ENCODE data around the gene LCE1B.

DNA sequence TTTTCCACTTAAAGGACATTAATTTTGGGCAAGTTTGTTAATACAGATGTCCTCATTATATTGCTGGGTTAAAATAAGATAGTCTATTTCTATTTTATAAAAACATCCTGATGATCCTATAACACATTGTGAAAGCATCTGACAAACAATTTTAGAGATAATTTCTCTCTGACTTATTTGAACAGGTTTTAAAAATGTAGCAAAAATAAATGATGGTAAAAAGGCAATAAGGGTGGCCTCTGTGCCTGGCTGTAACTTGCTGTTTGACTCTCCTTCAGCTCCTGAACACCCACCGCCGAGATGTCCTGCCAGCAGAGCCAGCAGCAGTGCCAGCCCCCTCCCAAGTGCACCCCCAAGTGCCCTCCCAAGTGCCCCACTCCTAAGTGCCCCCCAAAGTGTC is 15.4 kb downstream of the LCE1B start, which contains the start of gene LCE1A:
- TF ChIP-seq, protein P1, sequence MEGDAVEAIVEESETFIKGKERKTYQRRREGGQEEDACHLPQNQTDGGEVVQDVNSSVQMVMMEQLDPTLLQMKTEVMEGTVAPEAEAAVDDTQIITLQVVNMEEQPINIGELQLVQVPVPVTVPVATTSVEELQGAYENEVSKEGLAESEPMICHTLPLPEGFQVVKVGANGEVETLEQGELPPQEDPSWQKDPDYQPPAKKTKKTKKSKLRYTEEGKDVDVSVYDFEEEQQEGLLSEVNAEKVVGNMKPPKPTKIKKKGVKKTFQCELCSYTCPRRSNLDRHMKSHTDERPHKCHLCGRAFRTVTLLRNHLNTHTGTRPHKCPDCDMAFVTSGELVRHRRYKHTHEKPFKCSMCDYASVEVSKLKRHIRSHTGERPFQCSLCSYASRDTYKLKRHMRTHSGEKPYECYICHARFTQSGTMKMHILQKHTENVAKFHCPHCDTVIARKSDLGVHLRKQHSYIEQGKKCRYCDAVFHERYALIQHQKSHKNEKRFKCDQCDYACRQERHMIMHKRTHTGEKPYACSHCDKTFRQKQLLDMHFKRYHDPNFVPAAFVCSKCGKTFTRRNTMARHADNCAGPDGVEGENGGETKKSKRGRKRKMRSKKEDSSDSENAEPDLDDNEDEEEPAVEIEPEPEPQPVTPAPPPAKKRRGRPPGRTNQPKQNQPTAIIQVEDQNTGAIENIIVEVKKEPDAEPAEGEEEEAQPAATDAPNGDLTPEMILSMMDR (IDR thresholded peaks at IDR 0.05), result no peak
- TF ChIP-seq EP300 (IDR thresholded peaks at IDR 0.05), result no peak

Data from ovary (tissue), 3 donors.